ENCODE results near the gene PLS1.

The PLS1 gene

GRCh38 chr3:142642956-142643355 lies 46.8 kb downstream of the PLS1 start:
- no peak for ATAC-seq

- no peak for ATAC-seq
Observed at GRCh38 chr3:142644502-142644901, 48.3 kb downstream of the PLS1 start.

GRCh38 chr3:142645236-142645793 lies 49.1 kb downstream of the PLS1 start:
- no peak for ATAC-seq

- ATAC-seq: no peak
Observed at GRCh38 chr3:142646020-142646785, 50.0 kb downstream of the PLS1 start.

GRCh38 chr3:142647856-142648255 lies 51.7 kb downstream of the PLS1 start:
- no peak for ATAC-seq

- no peak for ATAC-seq
Observed at GRCh38 chr3:142648950-142649349, 52.8 kb downstream of the PLS1 start.

- no peak for ATAC-seq
Observed at GRCh38 chr3:142650001-142650693, 54.0 kb downstream of the PLS1 start.

- ATAC-seq: no peak
Observed at GRCh38 chr3:142651711-142652110, 55.5 kb downstream of the PLS1 start.

GRCh38 chr3:142652826-142653292 lies 56.7 kb downstream of the PLS1 start:
- no peak for ATAC-seq

GRCh38 chr3:142656575-142656974 lies 60.4 kb downstream of the PLS1 start:
- no peak for ATAC-seq

- ATAC-seq: no peak
Observed at GRCh38 chr3:142657033-142657432, 60.8 kb downstream of the PLS1 start.

- no peak for ATAC-seq
Observed at GRCh38 chr3:142660383-142660782, 64.2 kb downstream of the PLS1 start.

- ATAC-seq: no peak
Observed at GRCh38 chr3:142660893-142661292, 64.7 kb downstream of the PLS1 start.

GRCh38 chr3:142663865-142664264 lies 67.7 kb downstream of the PLS1 start:
- ATAC-seq: no peak

- no peak for ATAC-seq
Observed at GRCh38 chr3:142664311-142664710, 68.1 kb downstream of the PLS1 start.

GRCh38 chr3:142664819-142665218 lies 68.6 kb downstream of the PLS1 start:
- no peak for ATAC-seq

GRCh38 chr3:142670120-142670519 lies 73.9 kb downstream of the PLS1 start:
- no peak for ATAC-seq

GRCh38 chr3:142676151-142676550 lies 80.0 kb downstream of the PLS1 start:
- no peak for ATAC-seq

GRCh38 chr3:142680710-142681109 lies 84.5 kb downstream of the PLS1 start:
- no peak for ATAC-seq

GRCh38 chr3:142690613-142691012 lies 94.4 kb downstream of the PLS1 start:
- no peak for ATAC-seq

GRCh38 chr3:142691527-142691926 lies 95.3 kb downstream of the PLS1 start:
- no peak for ATAC-seq

- ATAC-seq: no peak
Observed at GRCh38 chr3:142693136-142693853, 97.1 kb downstream of the PLS1 start.

GRCh38 chr3:142694225-142694624 lies 98.0 kb downstream of the PLS1 start:
- no peak for ATAC-seq

Data from activated CD4-positive, CD25-positive, alpha-beta regulatory T cell treated with anti-CD3 and anti-CD28 coated beads, Interleukin-2, amount 50 U/mL, for 24 hours (primary cell).